PC-9 (cell line): ENCODE data around the gene SRGAP3.

ENCODE experiments used
- EZH2 ChIP-seq: fragments of 200-600 bp; sonication (generic); IDR thresholded peaks from 2 replicates; pipeline ENCODE4 v1.8.0; 2017; ENCODE audit warnings: antibody characterized with exemption, low read depth
- TF ChIP-seq, protein P1 (sequence below): fragments of 200-600 bp; sonication (generic); conservative IDR thresholded peaks from 2 replicates; pipeline ENCODE4 v1.6.1; 2017; ENCODE audit warnings: mixed run types, antibody characterized with exemption, mild to moderate bottlenecking, moderate library complexity

- TF ChIP-seq, protein P1, sequence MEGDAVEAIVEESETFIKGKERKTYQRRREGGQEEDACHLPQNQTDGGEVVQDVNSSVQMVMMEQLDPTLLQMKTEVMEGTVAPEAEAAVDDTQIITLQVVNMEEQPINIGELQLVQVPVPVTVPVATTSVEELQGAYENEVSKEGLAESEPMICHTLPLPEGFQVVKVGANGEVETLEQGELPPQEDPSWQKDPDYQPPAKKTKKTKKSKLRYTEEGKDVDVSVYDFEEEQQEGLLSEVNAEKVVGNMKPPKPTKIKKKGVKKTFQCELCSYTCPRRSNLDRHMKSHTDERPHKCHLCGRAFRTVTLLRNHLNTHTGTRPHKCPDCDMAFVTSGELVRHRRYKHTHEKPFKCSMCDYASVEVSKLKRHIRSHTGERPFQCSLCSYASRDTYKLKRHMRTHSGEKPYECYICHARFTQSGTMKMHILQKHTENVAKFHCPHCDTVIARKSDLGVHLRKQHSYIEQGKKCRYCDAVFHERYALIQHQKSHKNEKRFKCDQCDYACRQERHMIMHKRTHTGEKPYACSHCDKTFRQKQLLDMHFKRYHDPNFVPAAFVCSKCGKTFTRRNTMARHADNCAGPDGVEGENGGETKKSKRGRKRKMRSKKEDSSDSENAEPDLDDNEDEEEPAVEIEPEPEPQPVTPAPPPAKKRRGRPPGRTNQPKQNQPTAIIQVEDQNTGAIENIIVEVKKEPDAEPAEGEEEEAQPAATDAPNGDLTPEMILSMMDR, result no peak
- TF ChIP-seq EZH2, result no peak
These were observed 42.2 kb downstream of the SRGAP3 start for GRCh38 chr3:9207116-9207763.
